Kidney (tissue), 14 donors: ENCODE measurements around the gene LAMTOR5. TPM values are rescaled to one million over a fixed set of nuclear protein-coding genes. Genes with fewer than 3 reads are reported as not detected.
"Not testable (repeated sequence)": the region's sequence is repeated elsewhere in the genome, so short reads cannot be mapped to it uniquely, and the experiment has no call there.

ENCODE experiments used
- DNase-seq, 5 donors: peaks; one replicate each; pipeline ENCODE4 v3.0.0-alpha.2; 2013 to 2020
- FAIRE-seq: peaks from 2 replicates; lab custom pipeline; 2012; peaks lifted over from hg19 to GRCh38; lab: Jason Lieb, UNC
- H3K27ac ChIP-seq, 2 donors: one replicate each; pipeline ENCODE4 v1.7.0; 2013; ENCODE audit warnings: low read depth in 2 of 2, low read length in 2 of 2, inconsistent platforms in 1 of 2
- H3K27me3 ChIP-seq: one replicate; pipeline ENCODE4 v1.7.1; 2013; ENCODE audit warnings: low read length, inconsistent platforms; ENCODE audit not compliant: control insufficient read depth, insufficient read depth
- H3K36me3 ChIP-seq, 3 donors: one replicate each; pipeline versions ENCODE4 v1.7.0 to v1.7.1; 2013; ENCODE audit warnings: low read length in 3 of 3, control low read depth in 1 of 3, inconsistent platforms in 1 of 3; ENCODE audit not compliant: insufficient read depth in 3 of 3, control insufficient read depth in 2 of 3
- H3K4me1 ChIP-seq, 3 donors: one replicate each; pipeline versions ENCODE4 v1.7.0 to v1.7.1; 2013; ENCODE audit warnings: low read length in 3 of 3, inconsistent platforms in 1 of 3, low read depth in 1 of 3; ENCODE audit not compliant: control insufficient read depth in 2 of 3, insufficient read depth in 2 of 3
- H3K4me3 ChIP-seq, 3 donors: one replicate each; pipeline versions ENCODE4 v1.7.0 to v1.8.1; 2013; ENCODE audit warnings: low read length in 3 of 3, control low read depth in 1 of 3, inconsistent platforms in 1 of 3
- H3K9ac ChIP-seq, 3 donors: one replicate each; pipeline versions ENCODE4 v1.7.0 to v1.7.1; 2013; ENCODE audit warnings: low read length in 3 of 3, control low read depth in 1 of 3, inconsistent platforms in 1 of 3
- H3K9me3 ChIP-seq, 3 donors: one replicate each; pipeline versions ENCODE4 v1.7.0 to v1.7.1; 2013; ENCODE audit warnings: low read length in 3 of 3, control low read depth in 1 of 3, inconsistent platforms in 1 of 3; ENCODE audit not compliant: control insufficient read depth in 2 of 3, insufficient read depth in 1 of 3
- intact Hi-C: fragments of 100-400 bp; cut with DNase I; formaldehyde crosslinking; loops from one replicate; pipeline ENCODE4 v1.11.1; 2022
- polyA plus RNA-seq: library from polyadenylated mRNA; stranded (reverse); fragments of 350-450 nt; fragmentation: Illumina TruSeq; extraction: RNeasy Lipid Tissue Mini Kit (QIAGEN cat#74804); gene quantifications from one replicate; pipeline ENCODE4 v1.2.3, GENCODE V29; 2014; ENCODE audit warnings: low read depth, low replicate concordance; ENCODE audit not compliant: insufficient read depth
- total RNA-seq: library from RNA; stranded (reverse); fragmentation: NEBNext Ultra II Directional; extraction: Animal tissue kit (Norgen Biotek cat#: 25700); gene quantifications from one replicate; pipeline ENCODE4 v1.2.1, GENCODE V29; 2021
- TF ChIP-seq, protein P1 (sequence below): IDR thresholded peaks from 3 replicates; pipeline ENCODE4 v1.5.1; 2012; ENCODE audit warnings: mild to moderate bottlenecking, moderate library complexity, borderline replicate concordance; ENCODE audit not compliant: insufficient read depth; ENCODE audit errors: extremely low read depth
- donor health status: control.
- donor health status: control.
- donor health status: control.
- donor health status: control.
- donor health status: control.
- donor health status: DM: yes; HTN: yes; CAD: no.
- donor health status: Normal renal cell carcinoma (clear cell type).

LAMTOR5 gene
- total and polyA plus RNA-seq, 2 donors from 2014 or later = 183 to 600 TPM

DNA sequence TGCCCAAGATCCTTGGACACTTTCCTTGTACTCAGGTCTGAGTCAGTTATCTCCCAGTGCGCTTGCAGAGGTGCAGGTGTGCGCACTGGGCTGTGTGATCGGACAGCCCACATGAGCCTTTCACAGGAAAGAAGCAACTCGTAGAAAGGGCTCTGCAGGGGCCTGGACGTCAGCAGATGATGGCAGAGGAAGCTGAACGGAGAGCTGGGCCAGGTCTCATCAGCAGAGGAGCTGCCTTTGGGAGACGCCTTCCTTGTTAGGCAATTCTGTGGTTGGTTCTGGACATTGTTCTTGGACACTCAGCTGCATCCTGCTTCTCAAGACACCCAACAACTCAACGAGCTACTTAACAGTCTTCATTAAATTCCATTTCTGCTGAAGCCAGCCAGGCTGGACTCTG lies 36.0 kb upstream of the LAMTOR5 start:
- H3K36me3 ChIP-seq = no peaks in the 10 kb centered on the region
- H3K9ac ChIP-seq = no peak overlapping the region
- no peaks in the 10 kb centered on the region for H3K4me1 ChIP-seq
- peak in 1 of 5 donors; percentile 30 for DNase-seq
- H3K27me3 ChIP-seq = no peaks in the 10 kb centered on the region
- H3K27ac ChIP-seq = no peak overlapping the region
- FAIRE-seq = no peak
- no peaks in the 10 kb centered on the region for H3K9me3 ChIP-seq
- intact Hi-C loops = no loop called here
- no peak overlapping the region for H3K4me3 ChIP-seq
- TF ChIP-seq, protein P1, sequence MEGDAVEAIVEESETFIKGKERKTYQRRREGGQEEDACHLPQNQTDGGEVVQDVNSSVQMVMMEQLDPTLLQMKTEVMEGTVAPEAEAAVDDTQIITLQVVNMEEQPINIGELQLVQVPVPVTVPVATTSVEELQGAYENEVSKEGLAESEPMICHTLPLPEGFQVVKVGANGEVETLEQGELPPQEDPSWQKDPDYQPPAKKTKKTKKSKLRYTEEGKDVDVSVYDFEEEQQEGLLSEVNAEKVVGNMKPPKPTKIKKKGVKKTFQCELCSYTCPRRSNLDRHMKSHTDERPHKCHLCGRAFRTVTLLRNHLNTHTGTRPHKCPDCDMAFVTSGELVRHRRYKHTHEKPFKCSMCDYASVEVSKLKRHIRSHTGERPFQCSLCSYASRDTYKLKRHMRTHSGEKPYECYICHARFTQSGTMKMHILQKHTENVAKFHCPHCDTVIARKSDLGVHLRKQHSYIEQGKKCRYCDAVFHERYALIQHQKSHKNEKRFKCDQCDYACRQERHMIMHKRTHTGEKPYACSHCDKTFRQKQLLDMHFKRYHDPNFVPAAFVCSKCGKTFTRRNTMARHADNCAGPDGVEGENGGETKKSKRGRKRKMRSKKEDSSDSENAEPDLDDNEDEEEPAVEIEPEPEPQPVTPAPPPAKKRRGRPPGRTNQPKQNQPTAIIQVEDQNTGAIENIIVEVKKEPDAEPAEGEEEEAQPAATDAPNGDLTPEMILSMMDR = no peak

DNA sequence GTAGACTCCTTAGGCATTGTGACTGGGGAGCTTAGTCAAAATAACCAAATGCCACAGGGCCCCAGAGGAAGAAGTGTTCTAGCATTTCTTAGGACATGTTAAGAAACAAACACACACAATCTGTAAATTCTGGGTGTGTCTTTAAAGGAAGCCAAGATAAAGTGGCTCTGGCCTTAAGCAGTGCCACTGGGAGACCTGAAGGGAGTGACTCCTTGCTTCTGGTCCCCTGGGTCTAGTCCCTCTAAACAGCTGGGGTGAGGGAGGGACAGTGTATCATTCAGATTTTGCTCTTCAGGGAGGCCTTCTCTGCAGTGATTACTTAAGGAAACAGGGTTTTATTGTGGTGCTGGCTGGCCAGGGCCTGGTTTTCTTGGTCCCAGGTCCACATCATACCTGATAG lies 34.4 kb upstream of the LAMTOR5 start:
- Histone ChIP-seq H3K9ac (no peak overlapping the region), H3K27me3 (no peaks in the 10 kb centered on the region), H3K4me3 (no peak overlapping the region), H3K4me1 (no peaks in the 10 kb centered on the region), H3K9me3 (no peaks in the 10 kb centered on the region), H3K27ac (no peak overlapping the region), H3K36me3 (no peaks in the 10 kb centered on the region)
- intact Hi-C loops = no loop called here
- TF ChIP-seq, protein P1 = no peak
- FAIRE-seq (no peak), DNase-seq (no peak)

DNA sequence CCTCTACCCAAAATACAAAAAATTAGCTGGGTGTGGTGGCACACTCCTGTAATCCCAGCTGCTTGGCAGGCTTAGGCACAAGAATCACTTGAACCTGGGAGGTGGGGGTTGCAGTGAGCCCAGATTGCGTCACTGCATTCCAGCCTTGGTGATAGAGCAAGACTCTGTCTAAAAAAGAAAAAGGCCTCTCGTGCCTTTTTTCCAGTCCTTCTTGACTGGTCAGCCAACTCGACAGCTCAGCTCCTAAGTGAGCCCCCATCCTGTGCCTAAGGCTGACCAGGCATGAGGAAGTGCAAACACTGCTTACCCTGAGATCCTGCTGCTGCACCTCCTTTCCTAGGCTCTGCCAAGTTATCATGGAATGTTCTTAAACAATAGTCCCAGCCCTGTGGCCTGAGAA lies 33.4 kb upstream of the LAMTOR5 start:
- H3K36me3 ChIP-seq = no peaks in the 10 kb centered on the region
- H3K4me1 ChIP-seq = no peaks in the 10 kb centered on the region
- no peak overlapping the region for H3K9ac ChIP-seq
- H3K4me3 ChIP-seq = no peak overlapping the region
- H3K27ac ChIP-seq = no peak overlapping the region
- no peak for FAIRE-seq
- intact Hi-C loops = no loop called here
- DNase-seq = no peak
- H3K27me3 ChIP-seq = no peaks in the 10 kb centered on the region
- H3K9me3 ChIP-seq = no peaks in the 10 kb centered on the region
- TF ChIP-seq, protein P1 = no peak

DNA sequence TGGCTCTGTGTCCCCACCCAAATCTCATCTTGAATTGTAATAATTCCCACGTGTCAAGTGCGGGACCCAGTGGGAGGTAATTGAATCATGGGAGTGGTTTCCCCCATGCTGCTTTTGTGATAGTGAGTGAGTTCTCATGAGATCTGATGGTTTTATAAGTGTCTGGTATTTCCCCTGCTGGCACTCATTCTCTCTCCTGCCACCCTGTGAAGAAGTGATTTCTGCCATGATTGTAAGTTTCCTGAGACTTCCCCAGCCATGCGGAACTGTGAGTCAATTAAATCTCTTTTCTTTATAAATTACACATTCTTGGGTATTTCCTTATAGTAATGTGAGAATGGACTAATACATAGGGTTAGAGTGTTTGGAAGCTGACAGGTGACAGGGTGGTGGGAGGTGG lies 32.4 kb upstream of the LAMTOR5 start:
- H3K27me3 ChIP-seq, FAIRE-seq, H3K36me3 ChIP-seq, H3K9me3 ChIP-seq, intact Hi-C loops, H3K4me3 ChIP-seq, DNase-seq, H3K27ac ChIP-seq, H3K9ac ChIP-seq, H3K4me1 ChIP-seq: not testable (repeated sequence)
